Esophagus muscularis mucosa (tissue), 3 donors: ENCODE data around the gene TAMALIN.

Experiments used
- CTCF ChIP-seq, 3 experiments: fragments of 200-600 bp in 2 of 3; fragments of 450-650 bp in 1 of 3; sonication (generic) in 2 of 3; IDR thresholded peaks; one replicate each; pipeline ENCODE4 v1.5.1; 2017 to 2019; ENCODE audit warnings: antibody characterized with exemption in 3 of 3, mild to moderate bottlenecking in 2 of 3, moderate library complexity in 1 of 3
- POLR2A ChIP-seq: fragments of 450-650 bp; IDR thresholded peaks from one replicate; pipeline ENCODE4 v1.6.1; 2017; ENCODE audit warnings: antibody characterized with exemption, moderate library complexity, mild to moderate bottlenecking, low read depth

GRCh38 chr12:52054833-52055730 is 48.3 kb downstream of the TAMALIN start:
- no peak for TF ChIP-seq CTCF (IDR thresholded peaks at IDR 0.05)
- no peak for TF ChIP-seq POLR2A
